Colonic mucosa (tissue), 4 donors: ENCODE results near the gene AFTPH. TPM values are rescaled to one million over a fixed set of nuclear protein-coding genes. Genes with fewer than 3 reads are reported as not detected.

Experiments used
- DNase-seq: peaks from one replicate; pipeline ENCODE4 v3.0.0-alpha.2; 2020
- H3K27ac ChIP-seq: fragments of 200-600 bp; one replicate; pipeline ENCODE4 v1.8.0; 2021
- H3K27me3 ChIP-seq: fragments of 200-600 bp; one replicate; pipeline ENCODE4 v1.8.0; 2021
- H3K36me3 ChIP-seq: fragments of 200-600 bp; one replicate; pipeline ENCODE4 v1.8.0; 2021
- H3K4me1 ChIP-seq: fragments of 200-600 bp; one replicate; pipeline ENCODE4 v1.8.0; 2021; ENCODE audit warnings: mild to moderate bottlenecking
- H3K4me3 ChIP-seq: fragments of 200-600 bp; one replicate; pipeline ENCODE4 v1.8.0; 2021
- H3K9ac ChIP-seq, 2 donors: one replicate each; pipeline ENCODE4 v1.7.0; 2013; ENCODE audit warnings: control low read depth in 2 of 2, low read depth in 2 of 2, low read length in 2 of 2
- H3K9me3 ChIP-seq: fragments of 200-600 bp; one replicate; pipeline ENCODE4 v1.8.0; 2021
- CTCF ChIP-seq: fragments of 200-600 bp; IDR thresholded peaks from one replicate; pipeline ENCODE4 v1.8.0; 2022; ENCODE audit warnings: antibody characterized with exemption, mild to moderate bottlenecking
- intact Hi-C: fragments of 100-400 bp; cut with DNase I; formaldehyde crosslinking; loops from one replicate; pipeline ENCODE4 v1.14.1; 2022
- total RNA-seq, 2 donors: library from RNA; stranded (reverse); fragmentation: NEBNext Ultra II Directional in 1 of 2; extraction: Animal tissue kit (Norgen Biotek cat#: 25700) in 1 of 2; gene quantifications; one replicate each; pipeline ENCODE4 v1.2.1, GENCODE V29; 2021
- donor health status: healthy.
- donor health status: DM: no; HTN: no; CAD: no.
- donor health status: DM: no; HTN: no; CAD: no.

The AFTPH gene
- total RNA-seq, 2 donors from 2014 or later = 49.4 to 67.3 TPM

- Histone ChIP-seq H3K4me3 (no peak overlapping the region), H3K9ac (peak overlapping the region in 1 of 2 donors; percentile 26), H3K27ac (peak overlapping the region; percentile 61), H3K27me3 (no peaks in the 10 kb centered on the region), H3K4me1 (peaks cover 19% of the 10 kb centered on the region), H3K36me3 (no peaks in the 10 kb centered on the region), H3K9me3 (no peaks in the 10 kb centered on the region)
- peak; percentile 84 for DNase-seq
- intact Hi-C loops = no loop called here
- no peak for TF ChIP-seq CTCF
These were observed 82.6 kb downstream of the AFTPH start for GRCh38 chr2:64606479-64607363.

DNA sequence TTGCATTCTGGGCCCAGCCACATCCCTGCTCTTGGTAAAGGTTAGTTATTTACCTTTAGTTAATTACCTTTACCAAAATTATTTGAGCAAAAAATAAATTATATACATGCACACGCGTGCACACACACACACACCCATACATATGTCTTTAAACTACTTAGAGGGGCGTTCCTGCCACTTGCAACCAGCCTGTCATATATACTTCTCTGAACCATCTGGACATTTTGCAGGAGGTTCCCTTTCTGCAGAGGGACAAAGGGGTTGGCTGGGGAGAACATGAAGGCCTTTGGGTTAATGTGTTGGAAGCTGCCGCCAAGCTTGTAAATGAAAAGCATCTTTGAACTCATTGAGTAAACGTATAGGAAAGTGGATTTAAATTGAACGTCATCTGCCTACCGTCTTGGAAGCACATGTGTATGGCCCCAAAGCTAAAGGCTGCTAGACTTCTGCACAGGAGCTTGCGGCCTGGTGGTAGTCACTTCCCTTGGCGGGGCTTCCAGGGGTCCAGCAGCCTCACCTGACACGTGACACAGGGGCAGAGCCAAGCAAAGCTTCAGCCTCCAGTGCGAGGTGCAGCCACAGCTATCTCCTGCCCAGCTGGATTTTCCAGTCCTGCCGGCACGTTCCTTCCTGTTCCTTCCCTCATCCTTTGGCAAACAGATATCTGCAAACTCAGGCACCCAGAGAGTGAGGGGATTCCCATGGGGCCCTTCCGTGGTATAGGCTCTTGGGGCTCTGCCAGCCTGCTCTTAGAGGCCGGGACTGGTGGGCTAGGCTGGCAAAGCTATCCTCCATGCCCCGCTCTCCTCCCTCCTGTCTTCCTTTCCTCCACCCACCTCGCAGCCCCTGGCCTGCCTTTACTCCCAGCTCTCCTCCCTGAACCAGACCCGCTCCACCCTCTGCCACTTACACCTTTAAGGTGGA lies 83.5 kb downstream of the AFTPH start:
- no peaks in the 10 kb centered on the region for H3K9me3 ChIP-seq
- peak; percentile 94 for DNase-seq
- H3K4me3 ChIP-seq = no peak overlapping the region
- no peaks in the 10 kb centered on the region for H3K36me3 ChIP-seq
- peak overlapping the region; percentile 61 for H3K27ac ChIP-seq
- H3K27me3 ChIP-seq = no peaks in the 10 kb centered on the region
- peaks cover 19% of the 10 kb centered on the region for H3K4me1 ChIP-seq
- intact Hi-C loops = no loop called here
- H3K9ac ChIP-seq = peak overlapping the region in 1 of 2 donors; percentile 26
- TF ChIP-seq CTCF = no peak

GRCh38 chr2:64608867-64609226 lies 84.7 kb downstream of the AFTPH start:
- peak; percentile 51 for DNase-seq
- intact Hi-C loops = no loop called here
- no peaks in the 10 kb centered on the region for H3K9me3 ChIP-seq
- H3K4me3 ChIP-seq = peak overlapping the region; percentile 53
- peaks cover 19% of the 10 kb centered on the region for H3K4me1 ChIP-seq
- no peaks in the 10 kb centered on the region for H3K27me3 ChIP-seq
- no peaks in the 10 kb centered on the region for H3K36me3 ChIP-seq
- H3K27ac ChIP-seq = peak overlapping the region; percentile 28
- H3K9ac ChIP-seq = peak overlapping the region; percentile 61 to 88
- no peak for TF ChIP-seq CTCF

DNA sequence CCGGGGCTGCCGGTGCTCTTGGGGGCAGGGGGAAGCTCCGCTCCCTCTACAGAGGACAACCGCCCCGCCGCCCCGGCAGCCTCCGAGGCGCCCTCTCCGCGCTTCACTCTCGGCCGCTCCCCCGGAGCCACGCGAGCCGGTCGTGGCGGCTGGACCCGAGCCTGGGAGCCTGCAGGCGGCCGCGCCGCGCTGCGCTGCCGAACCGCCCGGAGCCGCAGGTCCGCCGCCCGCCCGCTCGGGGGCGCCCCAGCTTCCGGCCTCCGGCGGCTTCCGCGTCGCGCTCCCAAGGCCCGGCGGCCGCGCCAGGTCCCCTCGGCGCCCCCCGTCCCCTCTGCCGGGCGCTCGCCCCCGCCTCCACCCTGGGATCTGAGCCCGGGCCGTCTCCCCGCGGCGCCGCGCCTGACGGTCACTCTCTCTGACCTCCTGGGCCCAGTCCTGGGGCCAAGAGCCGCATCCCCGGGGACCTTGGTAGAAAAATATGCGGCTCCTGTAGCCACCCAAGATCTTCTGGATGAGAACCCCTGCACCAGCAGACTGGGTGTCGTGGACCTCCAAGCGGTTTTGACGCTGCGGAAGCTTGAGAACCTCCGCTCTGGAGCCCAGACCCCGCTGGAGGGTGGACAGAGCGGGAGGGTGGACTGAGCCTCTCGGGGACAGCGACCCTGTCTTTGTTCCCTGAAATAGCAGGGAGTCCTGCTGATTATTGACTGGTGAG lies 85.3 kb downstream of the AFTPH start:
- DNase-seq = peak; percentile 58
- H3K4me1 ChIP-seq = peaks cover 19% of the 10 kb centered on the region

More for the DNA sequence above, 85.3 kb downstream of the AFTPH start:
- intact Hi-C loops = no loop called here
- H3K36me3 ChIP-seq = no peaks in the 10 kb centered on the region
- H3K9me3 ChIP-seq = no peaks in the 10 kb centered on the region
- peak overlapping the region; percentile 68 to 88 for H3K9ac ChIP-seq
- no peaks in the 10 kb centered on the region for H3K27me3 ChIP-seq
- H3K27ac ChIP-seq = peak overlapping the region; percentile 28
- peak overlapping the region; percentile 53 for H3K4me3 ChIP-seq
- TF ChIP-seq CTCF = no peak
